ENCODE measurements around the gene SLC37A2.

DNA sequence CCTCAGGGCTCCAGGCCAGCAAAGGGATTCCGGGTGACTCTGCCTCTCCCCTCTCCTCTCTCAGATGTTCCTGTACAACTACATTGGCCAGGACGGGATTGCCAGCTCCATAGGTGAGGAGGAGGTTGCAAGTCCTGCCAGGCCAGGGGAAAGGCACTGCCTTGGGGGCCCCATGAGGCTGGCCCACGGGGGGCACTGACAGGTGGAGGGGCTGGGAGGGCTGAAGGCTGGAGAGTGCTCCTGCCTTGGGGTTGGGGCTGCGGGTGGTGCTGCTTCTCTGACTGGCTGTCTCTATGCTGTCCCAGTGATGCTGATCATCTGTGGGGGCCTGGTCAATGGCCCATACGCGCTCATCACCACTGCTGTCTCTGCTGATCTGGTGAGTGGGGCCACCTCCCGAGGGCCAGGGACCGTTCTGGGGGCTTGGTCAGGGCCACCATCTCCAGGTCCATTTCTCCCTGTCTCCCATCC is 21.7 kb downstream of the SLC37A2 start:
- TF ChIP-seq, protein P1, sequence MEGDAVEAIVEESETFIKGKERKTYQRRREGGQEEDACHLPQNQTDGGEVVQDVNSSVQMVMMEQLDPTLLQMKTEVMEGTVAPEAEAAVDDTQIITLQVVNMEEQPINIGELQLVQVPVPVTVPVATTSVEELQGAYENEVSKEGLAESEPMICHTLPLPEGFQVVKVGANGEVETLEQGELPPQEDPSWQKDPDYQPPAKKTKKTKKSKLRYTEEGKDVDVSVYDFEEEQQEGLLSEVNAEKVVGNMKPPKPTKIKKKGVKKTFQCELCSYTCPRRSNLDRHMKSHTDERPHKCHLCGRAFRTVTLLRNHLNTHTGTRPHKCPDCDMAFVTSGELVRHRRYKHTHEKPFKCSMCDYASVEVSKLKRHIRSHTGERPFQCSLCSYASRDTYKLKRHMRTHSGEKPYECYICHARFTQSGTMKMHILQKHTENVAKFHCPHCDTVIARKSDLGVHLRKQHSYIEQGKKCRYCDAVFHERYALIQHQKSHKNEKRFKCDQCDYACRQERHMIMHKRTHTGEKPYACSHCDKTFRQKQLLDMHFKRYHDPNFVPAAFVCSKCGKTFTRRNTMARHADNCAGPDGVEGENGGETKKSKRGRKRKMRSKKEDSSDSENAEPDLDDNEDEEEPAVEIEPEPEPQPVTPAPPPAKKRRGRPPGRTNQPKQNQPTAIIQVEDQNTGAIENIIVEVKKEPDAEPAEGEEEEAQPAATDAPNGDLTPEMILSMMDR (IDR thresholded peaks at IDR 0.05): no peak
- TF ChIP-seq POLR2A (IDR thresholded peaks at IDR 0.05): no peak
